Prostate gland (tissue), 2 donors: ENCODE results near the gene STX7. TPM values are rescaled to one million over a fixed set of nuclear protein-coding genes. Genes with fewer than 3 reads are reported as not detected.

Experiments used
- DNase-seq: peaks from one replicate; pipeline ENCODE4 v3.0.0-alpha.2; 2019; ENCODE audit warnings: low spot score
- H3K27ac ChIP-seq, 2 donors: fragments of 200-600 bp; sonication (generic); 2 replicates each; pipeline ENCODE4 v1.5.1; 2017 to 2019
- H3K27me3 ChIP-seq: fragments of 200-600 bp; sonication (generic); replicated peaks from 2 replicates; pipeline ENCODE4 v1.5.1; 2019; ENCODE audit not compliant: insufficient read depth
- H3K36me3 ChIP-seq, 2 donors: fragments of 200-600 bp; sonication (generic); 1 replicate in 1 of 2; 2 replicates in 1 of 2; pipeline versions ENCODE4 v1.5.1 to v1.8.1; 2017 to 2019
- H3K4me1 ChIP-seq: fragments of 200-600 bp; sonication (generic); replicated peaks from 2 replicates; pipeline ENCODE4 v1.5.1; 2019
- H3K4me3 ChIP-seq, 2 donors: fragments of 200-600 bp; sonication (generic); 2 replicates each; pipeline ENCODE4 v1.5.1; 2017 to 2019
- H3K9me3 ChIP-seq: fragments of 200-600 bp; sonication (generic); 2 replicates; pipeline ENCODE4 v1.5.1; 2017
- CTCF ChIP-seq, 4 experiments: fragments of 200-600 bp in 2 of 4; fragments of 450-650 bp in 2 of 4; sonication (generic) in 2 of 4; IDR thresholded peaks; 1 replicate in 3 of 4; 2 replicates in 1 of 4; pipeline ENCODE4 v1.5.1; 2016 to 2019; ENCODE audit warnings: antibody characterized with exemption in 4 of 4, mild to moderate bottlenecking in 2 of 4, moderate library complexity in 2 of 4
- POLR2A ChIP-seq: fragments of 450-650 bp; IDR thresholded peaks from one replicate; pipeline ENCODE4 v1.6.1; 2016; ENCODE audit warnings: antibody characterized with exemption, mild to moderate bottlenecking
- POLR2AphosphoS5 ChIP-seq: sonication (generic); formaldehyde crosslinking; IDR thresholded peaks from one replicate; pipeline ENCODE4 v1.6.1; 2017; ENCODE audit warnings: antibody characterized with exemption
- WGBS: methylation state at CpG from one replicate; pipeline ENCODE4 v1.1.5; 2018; 5-methylcytosine and 5-hydroxymethylcytosine counted together
- intact Hi-C: fragments of 100-400 bp; cut with DNase I; formaldehyde crosslinking; loops from one replicate; pipeline ENCODE4 v1.14.2; 2022
- total RNA-seq, 2 donors: library from RNA; depleted of rRNA; stranded (reverse); fragments of >200 nt; gene quantifications; one replicate each; pipeline ENCODE4 v1.1.0, GENCODE V29; 2016

STX7 gene
- total RNA-seq, 2 donors from 2014 or later = 17.6 to 27.1 TPM

- no peak for DNase-seq
Observed at GRCh38 chr6:132404736-132405135, 108.2 kb downstream of the STX7 start.

GRCh38 chr6:132404330-132404729 is 108.6 kb downstream of the STX7 start:
- no peaks in the 10 kb centered on the region for H3K36me3 ChIP-seq
- H3K27me3 ChIP-seq = no peaks in the 10 kb centered on the region
- H3K4me1 ChIP-seq = no peaks in the 10 kb centered on the region
- intact Hi-C loops = no loop called here
- H3K4me3 ChIP-seq = no peak overlapping the region
- TF ChIP-seq CTCF (IDR thresholded peaks at IDR 0.05) (no peak), POLR2A (no peak), POLR2AphosphoS5 (no peak)
- H3K27ac ChIP-seq = no peak overlapping the region
- 79% methylated on average over 2 of the region's 2 CpGs for WGBS
- no peak for DNase-seq
- H3K9me3 ChIP-seq = no peaks in the 10 kb centered on the region

More at GRCh38 chr6:132404736-132405135, 108.2 kb downstream of the STX7 start:
- H3K27ac ChIP-seq = no peak overlapping the region
- H3K36me3 ChIP-seq = no peaks in the 10 kb centered on the region
- TF ChIP-seq POLR2AphosphoS5 (no peak), POLR2A (no peak), CTCF (IDR thresholded peaks at IDR 0.05) (no peak)
- no peaks in the 10 kb centered on the region for H3K9me3 ChIP-seq
- no peak overlapping the region for H3K4me3 ChIP-seq
- H3K4me1 ChIP-seq = no peaks in the 10 kb centered on the region
- no peaks in the 10 kb centered on the region for H3K27me3 ChIP-seq
- 79% methylated on average over 3 of the region's 3 CpGs for WGBS
- intact Hi-C loops = no loop called here

- Histone ChIP-seq H3K36me3 (no peaks in the 10 kb centered on the region), H3K27me3 (no peaks in the 10 kb centered on the region), H3K9me3 (no peaks in the 10 kb centered on the region), H3K27ac (no peak overlapping the region), H3K4me3 (peak overlapping the region; percentile 51), H3K4me1 (no peaks in the 10 kb centered on the region)
- intact Hi-C loops = no loop called here
- WGBS = 22% methylated on average over 32 of the region's 35 CpGs
- TF ChIP-seq POLR2AphosphoS5 = no peak
- TF ChIP-seq POLR2A = no peak
- TF ChIP-seq CTCF (IDR thresholded peaks at IDR 0.05) = peak in 1 of 4 experiments; percentile 2
- no peak for DNase-seq
Observed at GRCh38 chr6:132401618-132402285, 111.2 kb downstream of the STX7 start.

- intact Hi-C loops = no loop called here
- no peaks in the 10 kb centered on the region for H3K4me1 ChIP-seq
- under 1% methylated on average over 25 of the region's 87 CpGs for WGBS
- no peak for DNase-seq
- H3K27me3 ChIP-seq = no peaks in the 10 kb centered on the region
- TF ChIP-seq CTCF (IDR thresholded peaks at IDR 0.05) (peak in 1 of 4 experiments; percentile 6), POLR2AphosphoS5 (no peak)
- H3K27ac ChIP-seq = peak within 1 kb of the TSS; percentile 43 to 63
- H3K9me3 ChIP-seq = no peaks in the 10 kb centered on the region
- no peaks in the 10 kb centered on the region for H3K36me3 ChIP-seq
- peak within 1 kb of the TSS; percentile 51 for H3K4me3 ChIP-seq
Observed at GRCh38 chr6:132400883-132401617, 111.9 kb downstream of the STX7 start, which contains the start of gene MOXD1. Gene MOXD1, minus strand, starts transcription at chr6:132401475. Its CDS starts 49 bp downstream, at chr6:132401426.

- Histone ChIP-seq H3K9me3 (no peaks in the 10 kb centered on the region), H3K36me3 (no peaks in the 10 kb centered on the region), H3K4me1 (no peaks in the 10 kb centered on the region), H3K27ac (peak overlapping the region; percentile 43 to 63), H3K4me3 (peak overlapping the region; percentile 51), H3K27me3 (no peaks in the 10 kb centered on the region)
- WGBS = 3% methylated on average over 11 of the region's 11 CpGs
- TF ChIP-seq POLR2AphosphoS5 (no peak), POLR2A (no peak), CTCF (IDR thresholded peaks at IDR 0.05) (no peak)
- intact Hi-C loops = no loop called here
- no peak for DNase-seq
Observed at GRCh38 chr6:132400555-132400882, 112.4 kb downstream of the STX7 start.
